Memory B cell (primary cell): Measurements from ENCODE around the gene SFPQ.
"Not testable (repeated sequence)": the region's sequence is repeated elsewhere in the genome, so short reads cannot be mapped to it uniquely, and the experiment has no call there.

Experiments
- ATAC-seq: fragments of 150-1000 bp; cut with Tn5 transposase; 2 replicates; pipeline ENCODE4 v1.10.0; 2021; ENCODE audit warnings: low read depth, mild to moderate bottlenecking, moderate library complexity
- DNase-seq, 2 donors: peaks; one replicate each; pipeline ENCODE4 v3.0.0; 2022; ENCODE audit warnings: low spot score in 2 of 2
- H3K27ac Mint-ChIP-seq: one replicate; pipeline ENCODE4 v1.8.0; 2022; ENCODE audit warnings: mild to moderate bottlenecking, moderate library complexity, mixed read lengths
- H3K27me3 Mint-ChIP-seq: one replicate; pipeline ENCODE4 v1.8.0; 2022; ENCODE audit warnings: mixed read lengths
- H3K36me3 Mint-ChIP-seq: one replicate; pipeline ENCODE4 v1.8.0; 2022; ENCODE audit warnings: mild to moderate bottlenecking, mixed read lengths
- H3K4me1 Mint-ChIP-seq: one replicate; pipeline ENCODE4 v1.8.0; 2022; ENCODE audit warnings: mixed read lengths
- H3K4me3 Mint-ChIP-seq: one replicate; pipeline ENCODE4 v1.8.0; 2022; ENCODE audit warnings: mild to moderate bottlenecking, moderate library complexity, mixed read lengths
- H3K9me3 Mint-ChIP-seq: one replicate; pipeline ENCODE4 v1.8.0; 2022; ENCODE audit warnings: mixed read lengths

The SFPQ gene

DNA sequence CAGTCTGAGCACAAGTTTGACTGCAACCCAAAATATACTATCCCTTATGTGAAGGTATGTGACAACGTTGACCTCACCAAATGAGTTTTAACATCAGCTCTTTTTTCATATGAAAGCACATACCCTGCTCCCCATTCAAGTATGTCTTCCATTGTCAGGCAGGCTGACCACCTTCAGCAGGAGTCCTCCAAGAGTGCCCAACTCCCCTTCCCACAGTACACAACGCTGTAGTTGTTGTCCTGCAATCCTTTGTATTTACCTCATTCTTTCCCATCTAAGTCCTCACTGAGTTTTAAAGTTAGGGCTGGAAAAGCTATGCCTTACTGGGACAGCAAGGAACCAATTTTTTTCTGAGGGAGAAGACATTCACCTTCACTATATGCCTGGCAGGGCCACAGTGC is 14.7 kb downstream of the SFPQ start:
- H3K27ac Mint-ChIP-seq, result peak overlapping the region; percentile 17
- H3K36me3 Mint-ChIP-seq, result peaks cover 32% of the 10 kb centered on the region
- H3K27me3 Mint-ChIP-seq, result no peaks in the 10 kb centered on the region
- H3K4me3 Mint-ChIP-seq, result no peak overlapping the region
- ATAC-seq (no peak), DNase-seq (no peak)
- H3K9me3 Mint-ChIP-seq, result no peaks in the 10 kb centered on the region
- peaks cover 17% of the 10 kb centered on the region for H3K4me1 Mint-ChIP-seq

DNA sequence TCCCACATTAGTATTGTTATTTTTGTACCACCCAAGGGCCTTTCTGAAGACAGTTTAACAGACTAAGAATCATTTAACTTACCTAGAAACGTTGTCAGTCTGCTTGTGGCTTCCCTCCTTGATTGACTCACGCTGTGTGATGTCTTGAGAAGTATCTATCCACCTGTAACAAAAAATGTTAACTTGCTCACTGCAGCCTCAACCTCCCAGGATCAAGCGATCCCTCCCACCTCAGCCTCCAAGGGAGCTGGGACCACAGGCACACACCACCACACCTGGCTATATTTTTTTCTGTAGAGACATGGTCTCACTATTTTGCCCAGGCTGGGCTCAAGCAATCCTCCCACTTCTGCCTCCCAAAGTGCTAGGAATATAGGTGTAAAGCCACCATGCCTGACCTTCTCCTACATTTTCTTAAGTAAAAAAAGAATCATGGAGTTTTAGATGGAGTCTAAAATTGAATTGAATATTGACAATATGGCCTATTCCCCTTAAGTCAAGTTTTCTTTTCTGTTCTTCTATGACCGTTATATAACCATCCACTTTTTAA is 15.6 kb downstream of the SFPQ start:
- ATAC-seq (no peak), DNase-seq (no peak)
- Mint-ChIP-seq H3K27ac (no peak overlapping the region), H3K4me3 (no peak overlapping the region), H3K36me3 (peaks cover 28% of the 10 kb centered on the region), H3K4me1 (peaks cover 15% of the 10 kb centered on the region), H3K9me3 (no peaks in the 10 kb centered on the region), H3K27me3 (no peaks in the 10 kb centered on the region)

DNA sequence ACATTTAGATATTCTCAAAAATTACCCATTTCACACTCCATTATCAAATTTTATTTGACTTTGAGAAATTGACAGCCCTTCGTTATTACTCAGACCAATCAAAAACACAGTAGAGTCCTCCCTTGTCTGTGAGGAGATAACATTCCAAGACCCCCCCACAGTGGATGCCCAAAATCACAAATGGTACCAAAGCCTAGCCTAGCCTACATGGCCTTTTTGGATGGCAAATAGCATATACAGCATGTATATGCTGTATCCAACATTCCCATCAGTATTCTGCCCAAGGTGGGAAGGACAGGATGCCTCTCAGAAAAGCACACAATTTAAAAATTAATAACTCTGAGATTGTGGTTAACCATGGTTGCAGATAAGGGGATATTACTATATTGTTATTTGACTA is 17.3 kb downstream of the SFPQ start:
- Mint-ChIP-seq H3K27ac (no peak overlapping the region), H3K4me3 (no peak overlapping the region), H3K36me3 (peaks cover 18% of the 10 kb centered on the region)

DNA sequence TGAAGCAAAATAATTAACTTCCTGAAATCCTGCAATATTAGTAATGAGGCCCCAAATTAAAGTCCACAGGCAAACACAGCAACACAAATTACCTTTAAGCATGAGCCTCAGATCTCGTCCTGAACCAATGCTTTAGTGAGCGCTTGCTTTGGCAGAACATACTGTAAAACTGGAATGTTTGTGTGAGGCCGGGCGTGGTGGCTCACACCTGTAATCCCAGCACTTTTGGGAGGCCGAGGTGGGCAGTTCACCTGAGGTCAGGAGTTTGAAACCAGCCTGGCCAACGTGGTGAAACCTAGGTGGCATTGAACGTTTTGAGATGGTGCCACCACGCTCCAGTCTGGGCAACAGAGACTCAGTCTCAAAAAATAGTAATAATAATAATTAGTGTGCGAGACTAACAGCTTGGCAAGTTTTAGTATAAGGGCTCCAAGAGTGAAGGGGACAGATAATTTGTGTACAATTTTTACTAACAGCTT is 17.8 kb downstream of the SFPQ start:
- Mint-ChIP-seq H3K9me3 (no peaks in the 10 kb centered on the region), H3K27me3 (no peaks in the 10 kb centered on the region), H3K4me1 (peaks cover 6% of the 10 kb centered on the region), H3K27ac (no peak overlapping the region), H3K4me3 (no peak overlapping the region), H3K36me3 (peaks cover 15% of the 10 kb centered on the region)
- DNase-seq, result no peak
- ATAC-seq, result no peak

More for the DNA sequence above, 17.3 kb downstream of the SFPQ start:
- DNase-seq (no peak), ATAC-seq (no peak)
- H3K4me1 Mint-ChIP-seq, result peaks cover 10% of the 10 kb centered on the region
- no peaks in the 10 kb centered on the region for H3K9me3 Mint-ChIP-seq
- H3K27me3 Mint-ChIP-seq, result no peaks in the 10 kb centered on the region

DNA sequence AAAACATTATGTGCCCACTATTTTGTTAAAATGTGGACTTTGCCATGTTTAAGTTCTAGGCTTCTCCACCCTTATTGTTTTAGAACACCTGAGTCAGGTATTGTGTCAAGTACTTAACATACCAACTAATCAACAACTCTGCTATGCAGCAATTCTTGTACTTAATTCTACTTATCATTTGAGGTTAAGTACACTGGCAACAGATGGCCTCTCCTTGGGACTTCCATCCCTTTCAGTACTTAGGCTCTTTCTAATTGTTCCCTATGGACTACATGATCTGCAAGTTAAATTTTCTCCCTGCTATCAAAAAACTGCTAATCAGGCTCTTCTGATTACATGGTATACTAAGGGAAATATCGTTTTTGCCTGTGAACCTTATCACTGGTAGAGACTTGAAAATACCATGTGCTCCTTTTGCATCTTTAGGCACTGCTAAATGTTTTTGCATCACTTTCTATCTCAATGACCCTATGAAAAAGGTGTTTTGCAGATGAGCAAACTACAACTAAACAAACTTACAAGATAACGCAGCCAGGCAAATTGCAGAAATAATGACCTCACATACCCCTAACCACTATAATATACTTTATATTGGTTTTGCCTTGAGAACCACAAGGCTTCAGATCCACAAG is 18.9 kb downstream of the SFPQ start:
- no peak for DNase-seq
- no peak for ATAC-seq
- H3K27ac Mint-ChIP-seq, result peak overlapping the region; percentile 58
- H3K4me3 Mint-ChIP-seq, result no peak overlapping the region
- H3K9me3 Mint-ChIP-seq, result no peaks in the 10 kb centered on the region
- peaks cover 3% of the 10 kb centered on the region for H3K4me1 Mint-ChIP-seq
- no peaks in the 10 kb centered on the region for H3K27me3 Mint-ChIP-seq
- H3K36me3 Mint-ChIP-seq, result peaks cover 13% of the 10 kb centered on the region

DNA sequence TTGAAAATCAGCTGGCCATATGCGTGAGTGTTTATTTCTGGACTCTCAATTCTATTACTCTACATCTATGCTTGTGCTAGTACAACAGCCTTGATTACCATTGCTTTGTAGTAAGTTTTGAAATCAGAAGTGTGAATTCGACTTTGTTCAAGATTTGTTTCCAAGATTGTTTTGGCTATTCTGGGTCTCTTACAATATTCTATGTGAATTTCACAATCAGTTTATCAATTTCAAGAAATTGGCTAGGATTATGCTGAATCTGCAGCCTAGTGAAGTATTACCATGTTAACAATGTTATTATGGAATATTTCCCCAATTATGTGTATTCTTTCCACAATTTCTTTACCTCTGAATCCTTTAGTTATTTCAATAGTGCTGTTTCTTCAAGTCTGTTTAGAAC is 19.5 kb downstream of the SFPQ start:
- H3K9me3 Mint-ChIP-seq, result no peaks in the 10 kb centered on the region
- DNase-seq (no peak), ATAC-seq (no peak)
- peak overlapping the region; percentile 58 for H3K27ac Mint-ChIP-seq
- H3K36me3 Mint-ChIP-seq, result peaks cover 12% of the 10 kb centered on the region
- H3K4me3 Mint-ChIP-seq, result no peak overlapping the region
- peaks cover 3% of the 10 kb centered on the region for H3K4me1 Mint-ChIP-seq
- H3K27me3 Mint-ChIP-seq, result no peaks in the 10 kb centered on the region

DNA sequence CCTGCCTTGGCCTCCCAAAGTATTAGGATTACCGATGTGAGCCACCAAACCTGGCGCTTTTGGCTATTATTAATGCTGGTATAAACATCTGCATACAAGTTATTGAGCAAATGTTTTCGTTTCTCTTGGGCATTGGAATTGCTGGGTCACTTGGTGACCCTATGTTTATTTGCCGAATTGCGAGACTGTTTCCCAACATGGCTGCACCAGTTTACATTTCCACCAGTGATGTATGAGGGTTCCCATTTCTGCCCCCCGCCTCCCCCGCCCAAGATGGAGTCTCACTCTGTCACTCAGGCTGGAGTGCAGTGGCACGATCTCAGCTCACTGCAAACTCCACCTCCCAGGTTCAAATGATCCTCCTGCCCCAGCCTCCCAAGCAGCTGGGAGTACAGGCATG is 20.9 kb downstream of the SFPQ start:
- Mint-ChIP-seq H3K27ac (no peak overlapping the region), H3K27me3 (no peaks in the 10 kb centered on the region)
- ATAC-seq, result no peak

DNA sequence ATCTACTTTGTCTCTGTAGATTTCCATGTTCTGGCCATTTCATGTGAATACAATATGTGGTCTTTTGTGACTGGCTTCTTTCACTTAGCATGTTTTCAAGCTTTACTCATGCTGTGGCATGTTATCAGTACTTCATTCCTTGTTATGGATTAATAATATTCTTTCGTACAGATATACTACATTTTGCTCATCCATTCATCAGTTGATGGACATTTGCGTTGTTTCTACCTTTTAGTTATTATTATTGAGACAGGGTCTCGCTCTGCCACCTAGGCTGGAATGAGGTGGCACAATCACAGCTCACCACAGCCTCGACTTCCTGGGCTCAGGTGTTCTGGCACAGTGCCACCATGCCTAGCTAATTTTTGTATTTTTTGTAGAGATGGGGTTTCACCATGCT is 21.4 kb downstream of the SFPQ start:
- H3K4me1 Mint-ChIP-seq, result no peaks in the 10 kb centered on the region
- DNase-seq, result no peak
- ATAC-seq, result no peak
- no peaks in the 10 kb centered on the region for H3K27me3 Mint-ChIP-seq
- H3K9me3 Mint-ChIP-seq, result no peaks in the 10 kb centered on the region
- no peak overlapping the region for H3K27ac Mint-ChIP-seq
- H3K36me3 Mint-ChIP-seq, result peaks cover 6% of the 10 kb centered on the region
- no peak overlapping the region for H3K4me3 Mint-ChIP-seq

More for the DNA sequence above, 20.9 kb downstream of the SFPQ start:
- H3K36me3 Mint-ChIP-seq, result peaks cover 6% of the 10 kb centered on the region
- H3K4me1 Mint-ChIP-seq, result no peaks in the 10 kb centered on the region
- no peak overlapping the region for H3K4me3 Mint-ChIP-seq
- DNase-seq, result no peak
- no peaks in the 10 kb centered on the region for H3K9me3 Mint-ChIP-seq

DNA sequence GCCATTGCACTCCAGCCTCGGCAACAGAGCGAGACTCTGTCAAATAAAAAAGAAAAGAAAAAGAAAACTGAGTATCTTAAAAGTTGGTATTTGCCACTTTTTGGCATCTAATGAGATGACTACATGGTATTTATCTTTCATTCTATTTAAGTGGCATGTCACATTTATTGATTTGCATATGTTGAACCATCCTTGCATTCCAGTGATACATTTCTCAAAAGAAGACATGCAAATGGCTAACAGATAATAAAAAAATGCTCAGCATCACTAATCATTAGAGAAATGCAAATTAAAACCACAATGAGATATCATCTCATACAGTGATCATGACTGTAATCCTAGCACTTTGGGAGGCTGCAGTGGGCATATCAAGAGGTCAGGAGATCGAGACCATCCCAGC is 28.1 kb downstream of the SFPQ start:
- Mint-ChIP-seq H3K36me3 (peaks cover 2% of the 10 kb centered on the region), H3K9me3 (peaks cover 1% of the 10 kb centered on the region), H3K27me3 (no peaks in the 10 kb centered on the region), H3K4me3 (no peak overlapping the region), H3K4me1 (no peaks in the 10 kb centered on the region), H3K27ac (no peak overlapping the region)
- DNase-seq, result no peak
- ATAC-seq, result no peak

DNA sequence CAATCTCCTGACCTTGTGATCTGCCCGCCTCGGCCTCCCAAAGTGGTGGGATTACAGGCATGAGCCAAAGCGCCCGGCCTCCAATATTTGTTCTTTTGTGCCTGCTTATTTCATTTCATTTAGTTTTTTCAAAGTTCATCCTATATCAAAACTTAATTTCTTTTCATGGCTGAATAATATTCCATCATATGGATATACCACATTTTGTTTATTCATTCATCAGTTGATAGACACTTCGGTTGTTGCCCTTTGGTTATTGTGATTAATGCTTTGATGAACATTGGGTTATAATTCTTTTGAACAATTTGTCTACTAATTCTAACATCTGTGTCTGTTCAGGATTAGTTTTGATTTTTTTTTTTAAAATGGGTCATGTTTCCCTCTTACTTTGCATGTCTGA is 41.7 kb downstream of the SFPQ start:
- no peak overlapping the region for H3K27ac Mint-ChIP-seq
- H3K4me3 Mint-ChIP-seq, result no peak overlapping the region
- H3K4me1 Mint-ChIP-seq, result no peaks in the 10 kb centered on the region
- ATAC-seq (no peak), DNase-seq (no peak)
- no peaks in the 10 kb centered on the region for H3K9me3 Mint-ChIP-seq
- peaks cover 4% of the 10 kb centered on the region for H3K36me3 Mint-ChIP-seq
- H3K27me3 Mint-ChIP-seq, result peaks cover 4% of the 10 kb centered on the region

DNA sequence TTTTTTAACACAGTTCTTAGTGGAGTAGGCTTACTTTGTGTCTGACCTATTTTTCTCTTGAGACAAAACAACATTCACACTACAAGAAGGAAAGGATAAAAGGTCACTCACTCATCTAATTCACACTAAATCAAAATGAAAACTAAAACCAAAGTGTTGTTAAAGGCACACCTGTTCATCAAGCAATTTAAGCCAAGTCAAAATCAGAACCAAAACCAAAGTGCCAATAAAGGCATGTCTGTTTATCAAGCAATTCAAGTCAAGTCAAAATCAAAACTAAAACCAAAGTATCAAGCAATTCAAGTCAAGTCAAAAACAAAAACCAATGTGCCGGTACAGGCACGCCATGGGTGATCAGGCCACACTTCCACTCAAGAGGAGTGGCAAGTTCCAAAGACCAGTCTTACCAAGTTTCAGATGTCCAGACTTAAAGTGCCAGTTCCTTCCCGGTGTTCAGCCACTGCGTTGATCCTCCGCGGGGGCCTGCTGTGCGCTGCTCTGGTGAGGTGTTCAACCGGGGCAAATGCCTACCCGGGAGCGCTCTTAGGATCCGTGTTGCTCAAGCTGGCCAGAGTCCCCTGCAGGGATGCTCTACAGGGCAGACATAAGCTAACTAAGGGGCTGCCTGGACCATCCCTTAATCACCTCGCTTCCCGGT is 46.9 kb downstream of the SFPQ start:
- H3K36me3 Mint-ChIP-seq, H3K4me3 Mint-ChIP-seq, DNase-seq, H3K4me1 Mint-ChIP-seq, ATAC-seq, H3K9me3 Mint-ChIP-seq, H3K27me3 Mint-ChIP-seq, H3K27ac Mint-ChIP-seq: not testable (repeated sequence)

DNA sequence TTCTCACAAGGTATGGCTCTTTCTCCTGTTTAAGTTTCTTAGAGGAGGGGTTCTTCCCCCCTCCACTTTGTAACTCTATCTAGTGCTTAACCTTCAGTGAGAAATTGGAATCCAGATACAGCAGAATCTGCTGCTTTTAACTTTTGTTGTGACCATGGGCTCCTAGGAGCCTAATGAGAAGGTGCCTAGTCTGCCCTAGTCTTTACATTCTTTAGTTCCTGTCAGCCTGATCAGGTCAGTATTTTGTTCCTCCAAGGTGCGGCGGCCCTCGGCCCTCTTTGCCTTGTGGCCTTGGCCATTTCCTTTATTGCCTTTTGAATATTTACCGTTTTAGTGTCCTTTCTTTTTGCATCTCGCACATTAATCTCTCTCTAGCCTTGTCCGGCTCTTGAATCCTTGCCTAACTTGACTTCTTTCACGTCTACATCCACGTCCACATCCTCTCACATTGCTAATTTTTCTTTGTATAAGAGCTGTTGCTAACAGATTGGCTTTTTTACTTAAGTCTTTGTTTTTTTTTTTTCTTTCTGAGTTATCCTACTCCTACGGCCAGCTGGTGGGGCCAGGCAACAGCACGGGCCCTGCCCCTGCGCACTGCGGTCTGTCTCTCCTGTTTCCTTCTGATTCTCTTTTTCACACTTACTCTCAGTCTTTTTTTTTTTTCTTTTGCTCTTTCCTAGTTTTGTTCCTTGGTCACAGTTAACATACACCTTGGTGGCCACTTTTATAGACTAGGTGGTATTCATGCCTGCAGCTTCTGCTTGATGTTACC is 49.0 kb downstream of the SFPQ start:
- Mint-ChIP-seq H3K4me1 (no peaks in the 10 kb centered on the region), H3K36me3 (no peaks in the 10 kb centered on the region), H3K27me3 (no peaks in the 10 kb centered on the region), H3K4me3 (no peak overlapping the region), H3K27ac (no peak overlapping the region), H3K9me3 (no peaks in the 10 kb centered on the region)
- ATAC-seq (no peak), DNase-seq (no peak)

DNA sequence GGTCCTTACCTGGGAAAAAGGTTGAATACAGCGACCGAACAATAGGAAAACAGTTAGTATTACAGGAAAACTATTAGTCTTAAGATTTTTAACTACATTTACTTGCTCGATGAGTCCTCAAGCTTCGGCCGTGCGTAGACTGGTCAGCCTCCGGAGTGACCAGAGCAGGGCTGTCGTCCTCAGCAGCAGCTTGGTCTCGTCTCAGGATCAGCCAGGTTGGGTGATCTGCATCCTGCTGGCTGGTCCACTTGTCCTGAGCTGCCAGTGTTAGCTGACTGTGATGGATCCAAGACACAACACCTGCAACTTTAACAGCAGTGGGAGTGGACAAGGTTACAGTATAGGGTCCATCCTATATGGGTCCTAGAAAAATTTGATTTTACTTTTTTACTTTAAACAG is 50.2 kb downstream of the SFPQ start:
- H3K9me3 Mint-ChIP-seq, H3K27ac Mint-ChIP-seq, ATAC-seq, H3K4me1 Mint-ChIP-seq, H3K36me3 Mint-ChIP-seq, H3K4me3 Mint-ChIP-seq, DNase-seq, H3K27me3 Mint-ChIP-seq: not testable (repeated sequence)

DNA sequence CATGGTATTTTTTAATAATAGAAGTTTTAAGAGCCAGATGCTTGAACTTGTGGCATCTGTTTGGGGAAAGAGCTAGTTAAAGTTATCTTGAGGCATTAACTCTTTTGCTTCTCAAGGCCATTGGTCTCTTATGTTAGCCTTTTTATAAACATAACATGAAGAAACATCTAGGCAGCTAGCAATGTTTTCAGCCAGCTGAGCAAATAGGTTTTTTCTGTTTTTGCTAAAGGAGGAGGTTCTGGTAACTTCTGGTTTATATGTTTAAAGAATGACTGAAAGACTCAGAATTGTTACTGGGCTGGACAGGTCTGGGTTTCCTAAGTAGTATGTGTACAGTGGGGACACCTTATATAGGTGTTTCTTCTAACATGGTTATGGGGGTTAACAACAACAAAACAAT is 50.7 kb downstream of the SFPQ start:
- H3K27ac Mint-ChIP-seq, DNase-seq, ATAC-seq: not testable (repeated sequence)

More for the DNA sequence above, 50.7 kb downstream of the SFPQ start:
- H3K9me3 Mint-ChIP-seq, H3K27me3 Mint-ChIP-seq, H3K4me3 Mint-ChIP-seq, H3K36me3 Mint-ChIP-seq, H3K4me1 Mint-ChIP-seq: not testable (repeated sequence)
